ENCODE results near the gene TRIM72.

- TF ChIP-seq POLR2A (IDR thresholded peaks at IDR 0.05) (no peak), CTCF (IDR thresholded peaks at IDR 0.05) (no peak), POLR2AphosphoS5 (IDR thresholded peaks at IDR 0.05) (no peak)
Measured at GRCh38 chr16:31185339-31185738, 28.6 kb upstream of the TRIM72 start.
